ENCODE measurements around the gene FRMD7. TPM values are rescaled to one million over a fixed set of nuclear protein-coding genes. Genes with fewer than 3 reads are reported as not detected.

Gene FRMD7
- total and polyA plus RNA-seq, 2 of the 4 experiments (the other 2 are of a cell fraction) = not detected

GRCh38 chrX:132115792-132116191 lies 12.0 kb downstream of the FRMD7 start:
- Histone ChIP-seq H2AK5ac (ENCODE audit: low read depth, low read length) (no peak overlapping the region), H3K4me3 (ENCODE audit: insufficient read depth, low read depth, low read length) (no peak overlapping the region), H3K9me1 (ENCODE audit: insufficient read depth, low read length) (no peaks in the 10 kb centered on the region), H3K27ac (ENCODE audit: insufficient read depth, low read length) (no peak overlapping the region), H2BK120ac (ENCODE audit: low read depth, low read length) (no peak overlapping the region), H3K4me2 (ENCODE audit: low read depth, low read length) (no peak overlapping the region), H3K79me1 (ENCODE audit: low read depth in 1 of 2, low read length in 2 of 2) (no peaks in the 10 kb centered on the region), H2AFZ (replicated peaks; ENCODE audit: low read length, poor library complexity) (no peak overlapping the region), H3K36me3 (ENCODE audit: control insufficient read depth, insufficient read depth, low read length) (no peaks in the 10 kb centered on the region), H3K27me3 (ENCODE audit: control insufficient read depth, insufficient read depth, low read length) (peaks cover 5% of the 10 kb centered on the region), H4K5ac (ENCODE audit: low read depth, low read length) (no peak overlapping the region), H3K9me3 (ENCODE audit: control insufficient read depth, insufficient read depth, low read length) (no peaks in the 10 kb centered on the region), H2AK9ac (replicated peaks; ENCODE audit: low read depth, low read length, poor library complexity) (no peak overlapping the region), H3K23ac (ENCODE audit: low read depth, low read length) (no peak overlapping the region), H3K4ac (ENCODE audit: low read depth, low read length) (no peak overlapping the region), H3K18ac (ENCODE audit: low read depth, low read length) (no peak overlapping the region), H4K8ac (ENCODE audit: low read depth in 2 of 2, low read length in 2 of 2) (no peak overlapping the region), H3K9ac (ENCODE audit: low read depth, low read length) (no peak overlapping the region), H3K4me1 (ENCODE audit: control insufficient read depth, insufficient read depth, low read length) (no peaks in the 10 kb centered on the region), H4K20me1 (ENCODE audit: insufficient read depth, low read length) (no peaks in the 10 kb centered on the region; the same call in 1 of the 2 replicates), H3K56ac (ENCODE audit: extremely low read depth, insufficient read depth, low read length) (no peak overlapping the region), H3K14ac (replicated peaks; ENCODE audit: low read depth, low read length) (no peak overlapping the region), H4K91ac (ENCODE audit: insufficient read depth, low read depth, low read length) (no peak overlapping the region), H2BK20ac (ENCODE audit: low read depth, low read length) (no peak overlapping the region), H2BK15ac (ENCODE audit: low read depth, low read length) (no peak overlapping the region), H2BK5ac (ENCODE audit: low read depth, low read length, poor library complexity, severe bottlenecking) (no peak overlapping the region)
- ChIA-PET CTCF (no interaction called here), POLR2A (ENCODE audit: unreplicated experiment) (no interaction called here)
- in situ Hi-C loops (cut with MboI; ENCODE audit: low sequenced_read_pairs) = no loop called here
- dilution Hi-C loops (cut with HindIII; ENCODE audit: low sequenced_read_pairs, unreplicated experiment) = no loop called here
- ATAC-seq (ENCODE audit: low read depth) (no peak), DNase-seq (no peak)
- BruUV-seq (replicated peaks) = no TSS peak
- WGBS, 2 experiments (ENCODE audit: extremely low coverage in 2 of 2, insufficient read length in 1 of 2) = 20% methylated on average over 1 of the region's 5 CpGs; no CpG with 5 or more reads in 1 of the 2 experiments
- intact Hi-C loops (cut with micrococcal nuclease) = no loop called here
- TF ChIP-seq SMC3 (IDR thresholded peaks at IDR 0.05; ENCODE audit: low read depth, low read length) (no peak), RFX5 (IDR thresholded peaks at IDR 0.05; ENCODE audit: low read depth, low read length) (no peak), POLR2A (IDR thresholded peaks at IDR 0.05; ENCODE audit: low read depth, low read length) (no peak), USF2 (IDR thresholded peaks at IDR 0.05; ENCODE audit: low read depth, low read length) (no peak), RCOR1 (IDR thresholded peaks at IDR 0.05; ENCODE audit: insufficient replicate concordance, low read length) (no peak), CEBPB (IDR thresholded peaks at IDR 0.05; ENCODE audit: low read depth, low read length) (no peak), CHD1 (IDR thresholded peaks at IDR 0.05; ENCODE audit: low read depth, low read length) (no peak), CTCF (conservative IDR thresholded peaks at IDR 0.05; ENCODE audit: low read depth, low read length) (no peak), MXI1 (IDR thresholded peaks at IDR 0.05; ENCODE audit: borderline replicate concordance, low read depth, low read length) (no peak), FOS (IDR thresholded peaks at IDR 0.05; ENCODE audit: low read depth, low read length) (no peak), ELK1 (IDR thresholded peaks at IDR 0.05; ENCODE audit: borderline replicate concordance, low read depth, low read length) (no peak), NFE2L2 (IDR thresholded peaks at IDR 0.05; ENCODE audit: low read depth, low read length) (no peak), RAD21 (IDR thresholded peaks at IDR 0.05; ENCODE audit: low read length) (no peak), MAZ (IDR thresholded peaks at IDR 0.05; ENCODE audit: borderline replicate concordance, low read depth, low read length) (no peak), BHLHE40 (IDR thresholded peaks at IDR 0.05; ENCODE audit: low read depth, low read length) (no peak), MAFK (IDR thresholded peaks at IDR 0.05; ENCODE audit: low read depth, low read length) (no peak)

Data from IMR-90 (cell line).